Vagina (tissue), 2 donors: ENCODE data around the gene EML1. TPM values are rescaled to one million over a fixed set of nuclear protein-coding genes. Genes with fewer than 3 reads are reported as not detected.
"Not testable (repeated sequence)": the region's sequence is repeated elsewhere in the genome, so short reads cannot be mapped to it uniquely, and the experiment has no call there.

Source experiments
- DNase-seq, 2 donors: peaks; one replicate each; pipeline ENCODE4 v3.0.0-alpha.2; 2017; ENCODE audit errors: extremely low spot score in 2 of 2
- H3K27ac ChIP-seq: fragments of 200-600 bp; sonication (generic); one replicate; pipeline ENCODE4 v1.5.1; 2019
- H3K27me3 ChIP-seq: fragments of 200-600 bp; sonication (generic); one replicate; pipeline ENCODE4 v1.5.1; 2019
- H3K36me3 ChIP-seq, 2 donors: fragments of 200-600 bp; sonication (generic); one replicate each; pipeline ENCODE4 v1.5.1; 2017 to 2019
- H3K4me1 ChIP-seq: fragments of 200-600 bp; sonication (generic); one replicate; pipeline ENCODE4 v1.5.1; 2019
- H3K4me3 ChIP-seq, 2 donors: fragments of 200-600 bp; sonication (generic); 1 replicate in 1 of 2; 2 replicates in 1 of 2; pipeline ENCODE4 v1.5.1; 2016 to 2019
- H3K9me3 ChIP-seq: fragments of 200-600 bp; sonication (generic); one replicate; pipeline ENCODE4 v1.5.1; 2019
- POLR2A ChIP-seq, 2 donors: fragments of 450-650 bp; IDR thresholded peaks; one replicate each; pipeline ENCODE4 v1.6.1; 2017; ENCODE audit warnings: antibody characterized with exemption in 2 of 2, mild to moderate bottlenecking in 2 of 2, moderate library complexity in 2 of 2
- POLR2AphosphoS5 ChIP-seq, 2 donors: sonication (generic); formaldehyde crosslinking; IDR thresholded peaks; one replicate each; pipeline ENCODE4 v1.9.0; 2017; ENCODE audit warnings: antibody characterized with exemption in 2 of 2, mild to moderate bottlenecking in 2 of 2, low read depth in 1 of 2; ENCODE audit not compliant: insufficient read depth in 1 of 2
- intact Hi-C: fragments of 100-400 bp; cut with DNase I; formaldehyde crosslinking; loops from one replicate; pipeline ENCODE4 v1.15.1; 2023
- total RNA-seq: library from RNA; depleted of rRNA; stranded (reverse); fragments of >200 nt; gene quantifications from one replicate; pipeline ENCODE4 v1.2.3, GENCODE V29; 2016
- TF ChIP-seq, protein P1 (sequence below), 3 experiments: fragments of 450-650 bp in 2 of 3; fragments of 200-600 bp in 1 of 3; sonication (generic) in 1 of 3; IDR thresholded peaks; one replicate each; pipeline ENCODE4 v1.5.1; 2017 to 2019; ENCODE audit warnings: antibody characterized with exemption in 3 of 3, mild to moderate bottlenecking in 2 of 3, moderate library complexity in 2 of 3

Gene EML1
- total RNA-seq, 1 donor from 2014 or later, result 32.7 TPM

DNA sequence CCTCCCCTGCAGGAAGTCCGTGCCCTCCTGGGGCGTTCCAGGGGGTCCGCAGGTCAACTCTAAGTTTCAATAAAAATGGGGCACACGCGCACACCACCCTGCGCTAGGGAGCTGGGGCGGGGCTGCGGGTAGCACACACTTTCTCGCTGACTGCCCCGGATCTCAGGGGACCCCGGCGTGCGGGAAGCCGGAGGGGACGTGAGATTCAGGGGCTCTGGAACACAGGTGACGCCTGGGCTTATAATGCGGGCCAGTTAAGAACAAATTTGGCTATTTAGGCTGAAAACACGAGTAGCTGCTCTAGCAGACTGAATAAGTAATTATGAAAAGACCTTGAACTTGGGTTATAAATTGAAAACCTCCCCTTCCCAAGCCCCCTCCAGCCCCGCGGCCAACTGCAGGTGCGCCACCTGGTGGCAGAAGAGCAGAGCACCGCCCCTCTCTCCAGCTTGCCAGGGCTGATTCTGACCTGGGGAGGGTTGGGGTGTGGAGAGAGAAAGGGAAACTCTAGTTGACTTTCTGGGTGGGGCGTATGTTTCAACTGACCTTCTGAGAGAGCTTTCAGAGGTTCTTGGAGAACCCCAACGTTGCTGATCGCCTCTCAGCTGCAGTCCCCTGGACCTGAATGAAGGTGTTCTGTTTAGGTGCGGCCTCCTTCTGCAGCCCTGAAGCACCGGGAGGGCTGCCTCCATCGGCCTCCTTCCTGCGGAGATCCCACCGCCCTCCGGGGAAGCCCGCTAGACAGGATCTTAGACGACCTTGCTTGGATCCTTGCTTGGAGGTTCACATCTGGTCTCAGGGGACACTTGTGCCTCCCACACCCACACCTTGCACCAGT lies 153.7 kb downstream of the EML1 start:
- TF ChIP-seq POLR2AphosphoS5 (IDR thresholded peaks at IDR 0.05; ENCODE audit: insufficient read depth in 1 of 2, low read depth in 1 of 2), result no peak
- TF ChIP-seq, protein P1, sequence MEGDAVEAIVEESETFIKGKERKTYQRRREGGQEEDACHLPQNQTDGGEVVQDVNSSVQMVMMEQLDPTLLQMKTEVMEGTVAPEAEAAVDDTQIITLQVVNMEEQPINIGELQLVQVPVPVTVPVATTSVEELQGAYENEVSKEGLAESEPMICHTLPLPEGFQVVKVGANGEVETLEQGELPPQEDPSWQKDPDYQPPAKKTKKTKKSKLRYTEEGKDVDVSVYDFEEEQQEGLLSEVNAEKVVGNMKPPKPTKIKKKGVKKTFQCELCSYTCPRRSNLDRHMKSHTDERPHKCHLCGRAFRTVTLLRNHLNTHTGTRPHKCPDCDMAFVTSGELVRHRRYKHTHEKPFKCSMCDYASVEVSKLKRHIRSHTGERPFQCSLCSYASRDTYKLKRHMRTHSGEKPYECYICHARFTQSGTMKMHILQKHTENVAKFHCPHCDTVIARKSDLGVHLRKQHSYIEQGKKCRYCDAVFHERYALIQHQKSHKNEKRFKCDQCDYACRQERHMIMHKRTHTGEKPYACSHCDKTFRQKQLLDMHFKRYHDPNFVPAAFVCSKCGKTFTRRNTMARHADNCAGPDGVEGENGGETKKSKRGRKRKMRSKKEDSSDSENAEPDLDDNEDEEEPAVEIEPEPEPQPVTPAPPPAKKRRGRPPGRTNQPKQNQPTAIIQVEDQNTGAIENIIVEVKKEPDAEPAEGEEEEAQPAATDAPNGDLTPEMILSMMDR (IDR thresholded peaks at IDR 0.05), result peak; percentile 27 to 70 (median 56)
- TF ChIP-seq POLR2A (IDR thresholded peaks at IDR 0.05), result no peak
- no peaks in the 10 kb centered on the region for H3K27me3 ChIP-seq
- peaks cover 0 to 8% of the 10 kb centered on the region in 2 donors for H3K36me3 ChIP-seq
- DNase-seq, result no peak
- no peak overlapping the region for H3K27ac ChIP-seq
- H3K4me3 ChIP-seq, result peak overlapping the region in 1 of 2 donors; percentile 16
- no peaks in the 10 kb centered on the region for H3K9me3 ChIP-seq
- intact Hi-C loops, result no loop called here
- peaks cover 19% of the 10 kb centered on the region for H3K4me1 ChIP-seq

DNA sequence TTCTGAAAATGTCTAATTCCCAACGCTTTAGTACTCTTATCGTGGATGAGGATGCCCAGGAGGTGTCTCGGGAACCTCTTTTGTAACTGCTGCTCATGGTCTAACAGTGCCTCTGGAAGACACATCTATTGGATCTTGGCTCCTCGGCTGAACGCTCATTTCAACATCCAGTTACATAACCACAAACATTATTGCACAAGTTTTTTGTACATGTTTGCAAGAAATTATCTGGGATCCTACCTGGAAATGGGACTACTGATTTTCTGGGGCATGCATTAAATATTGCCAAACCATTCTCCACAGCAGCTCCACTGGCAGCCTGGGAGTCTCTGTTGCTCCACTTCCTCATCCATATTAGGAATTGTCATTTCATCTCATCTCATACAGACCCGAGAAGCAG lies 154.5 kb downstream of the EML1 start:
- Histone ChIP-seq H3K4me3 (no peak overlapping the region), H3K36me3 (peaks cover 0 to 6% of the 10 kb centered on the region in 2 donors), H3K27me3 (no peaks in the 10 kb centered on the region), H3K9me3 (no peaks in the 10 kb centered on the region), H3K27ac (no peak overlapping the region), H3K4me1 (peaks cover 19% of the 10 kb centered on the region)
- TF ChIP-seq POLR2A (IDR thresholded peaks at IDR 0.05) (no peak), POLR2AphosphoS5 (IDR thresholded peaks at IDR 0.05; ENCODE audit: insufficient read depth in 1 of 2, low read depth in 1 of 2) (peak in 1 of 2 donors; percentile 9)
- TF ChIP-seq, protein P1 (IDR thresholded peaks at IDR 0.05), result no peak
- no peak for DNase-seq
- intact Hi-C loops, result no loop called here

DNA sequence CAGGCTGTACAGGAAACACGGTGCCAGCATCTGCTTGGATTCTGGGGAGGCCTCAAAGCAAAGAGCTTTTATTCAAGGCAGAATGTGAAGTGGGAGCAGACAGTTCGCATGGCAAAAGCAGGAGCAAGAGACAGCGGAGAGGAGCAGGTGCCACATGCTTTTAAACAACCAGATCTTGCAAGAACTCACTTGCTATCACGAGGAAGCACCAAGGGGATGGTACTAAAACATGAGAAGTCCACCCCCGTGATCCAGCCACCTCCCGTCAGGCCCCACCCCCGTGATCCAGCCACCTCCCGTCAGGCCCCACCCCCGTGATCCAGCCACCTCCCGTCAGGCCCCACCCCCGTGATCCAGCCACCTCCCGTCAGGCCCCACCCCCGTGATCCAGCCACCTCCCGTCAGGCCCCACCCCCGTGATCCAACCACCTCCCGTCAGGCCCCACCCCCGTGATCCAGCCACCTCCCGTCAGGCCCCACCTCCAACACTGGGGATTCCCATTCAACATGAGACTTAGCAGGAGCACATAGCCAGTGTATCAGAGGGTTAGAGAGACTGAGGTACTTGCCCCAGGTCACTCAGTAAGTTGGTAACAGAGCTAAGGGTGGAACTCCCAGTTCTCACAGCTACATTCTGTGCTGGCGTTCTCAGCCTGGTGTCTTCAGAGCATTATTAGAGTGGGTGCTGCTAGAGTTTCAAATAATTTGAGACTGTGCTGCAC lies 156.0 kb downstream of the EML1 start:
- H3K4me3 ChIP-seq, H3K36me3 ChIP-seq, H3K9me3 ChIP-seq, H3K27ac ChIP-seq, intact Hi-C loops, DNase-seq, H3K27me3 ChIP-seq: not testable (repeated sequence)
- H3K4me1 ChIP-seq, result peaks cover 19% of the 10 kb centered on the region

DNA sequence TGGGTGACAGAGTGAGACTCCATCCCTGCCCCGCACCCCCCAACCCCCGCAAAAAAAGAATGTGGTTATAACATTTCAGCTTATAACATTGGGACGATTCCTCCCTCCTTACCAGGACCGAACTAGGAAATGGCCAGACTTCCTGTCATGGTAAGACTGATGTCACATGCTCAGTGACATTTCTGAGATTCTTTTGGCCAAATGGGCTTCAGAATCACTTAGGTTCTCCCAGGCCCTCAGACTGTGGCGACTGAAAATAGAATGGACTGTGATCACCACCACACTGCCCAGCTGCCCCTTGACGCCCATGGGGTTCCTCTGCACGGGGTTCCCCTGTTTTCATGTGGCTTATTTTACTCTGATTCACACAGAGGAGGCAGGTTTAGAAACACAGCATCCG lies 157.0 kb downstream of the EML1 start:
- intact Hi-C loops, result no loop called here
- DNase-seq, result no peak
- Histone ChIP-seq H3K4me1 (peaks cover 19% of the 10 kb centered on the region), H3K27me3 (no peaks in the 10 kb centered on the region), H3K36me3 (no peaks in the 10 kb centered on the region), H3K27ac (no peak overlapping the region), H3K9me3 (no peaks in the 10 kb centered on the region), H3K4me3 (no peak overlapping the region)
- no peak for TF ChIP-seq POLR2A (IDR thresholded peaks at IDR 0.05)
- TF ChIP-seq, protein P1 (IDR thresholded peaks at IDR 0.05), result no peak
- TF ChIP-seq POLR2AphosphoS5 (IDR thresholded peaks at IDR 0.05; ENCODE audit: insufficient read depth in 1 of 2, low read depth in 1 of 2), result no peak

DNA sequence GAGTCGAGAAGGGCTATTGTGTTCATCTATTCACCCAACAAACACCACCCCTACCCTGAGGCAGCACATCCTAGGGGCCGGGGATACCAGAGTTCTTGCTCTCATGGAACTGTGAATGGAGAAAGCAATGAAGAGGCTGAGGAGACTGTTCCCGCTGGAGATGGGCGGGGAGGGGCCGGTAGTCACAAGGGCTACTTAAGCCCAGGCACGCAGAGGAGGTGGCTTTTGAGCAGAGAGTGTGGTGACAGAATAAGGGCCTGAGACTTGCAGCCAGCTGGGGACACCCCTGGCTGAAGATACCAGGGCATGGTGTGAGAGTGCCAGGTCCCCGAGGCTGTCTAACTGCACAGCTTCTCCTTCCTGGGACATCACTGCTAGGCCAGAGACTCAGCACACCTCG lies 157.9 kb downstream of the EML1 start:
- peaks cover 19% of the 10 kb centered on the region for H3K4me1 ChIP-seq
- TF ChIP-seq POLR2A (IDR thresholded peaks at IDR 0.05) (no peak), POLR2AphosphoS5 (IDR thresholded peaks at IDR 0.05; ENCODE audit: insufficient read depth in 1 of 2, low read depth in 1 of 2) (no peak)
- no peaks in the 10 kb centered on the region for H3K27me3 ChIP-seq
- DNase-seq, result no peak
- no peak overlapping the region for H3K27ac ChIP-seq
- no peaks in the 10 kb centered on the region for H3K36me3 ChIP-seq
- no peaks in the 10 kb centered on the region for H3K9me3 ChIP-seq
- H3K4me3 ChIP-seq, result no peak overlapping the region
- intact Hi-C loops, result no loop called here

DNA sequence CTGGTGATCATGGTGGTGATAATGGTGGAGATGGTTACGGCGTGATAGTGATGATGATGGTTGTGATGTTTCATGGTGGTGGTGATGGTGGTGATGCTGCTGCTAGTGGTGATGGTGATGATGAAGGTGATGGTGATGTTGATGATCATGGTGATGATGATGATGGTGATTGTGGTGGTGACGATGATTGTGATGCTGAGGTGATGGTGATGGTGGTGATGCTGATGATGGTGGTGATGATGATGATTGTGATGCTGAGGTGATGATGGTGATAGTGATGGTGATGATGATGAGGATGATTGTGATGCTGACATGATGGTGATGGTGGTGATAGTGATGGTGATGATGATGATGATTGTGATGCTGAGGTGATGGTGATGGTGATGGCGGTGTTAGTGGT lies 158.8 kb downstream of the EML1 start:
- no peaks in the 10 kb centered on the region for H3K36me3 ChIP-seq
- no peaks in the 10 kb centered on the region for H3K27me3 ChIP-seq
- intact Hi-C loops, result no loop called here
- H3K4me1 ChIP-seq, result peaks cover 9% of the 10 kb centered on the region
- TF ChIP-seq, protein P1 (IDR thresholded peaks at IDR 0.05), result no peak
- TF ChIP-seq POLR2AphosphoS5 (IDR thresholded peaks at IDR 0.05; ENCODE audit: insufficient read depth in 1 of 2, low read depth in 1 of 2) (no peak), POLR2A (IDR thresholded peaks at IDR 0.05) (no peak)
- H3K9me3 ChIP-seq, result no peaks in the 10 kb centered on the region
- no peak for DNase-seq
- H3K4me3 ChIP-seq, result no peak overlapping the region
- H3K27ac ChIP-seq, result no peak overlapping the region
